Stimulated activated CD8-positive, alpha-beta memory T cell treated with anti-CD3 and anti-CD28 coated beads, Interleukin-7, amount 100 ng/mL, for 4 hours (primary cell): Measurements from ENCODE around the gene IL1RL2.

Source experiments
- DNase-seq, 2 donors: peaks; one replicate each; pipeline ENCODE4 v3.0.0-alpha.2; 2020; ENCODE audit warnings: low read depth in 2 of 2

IL1RL2 gene

DNA sequence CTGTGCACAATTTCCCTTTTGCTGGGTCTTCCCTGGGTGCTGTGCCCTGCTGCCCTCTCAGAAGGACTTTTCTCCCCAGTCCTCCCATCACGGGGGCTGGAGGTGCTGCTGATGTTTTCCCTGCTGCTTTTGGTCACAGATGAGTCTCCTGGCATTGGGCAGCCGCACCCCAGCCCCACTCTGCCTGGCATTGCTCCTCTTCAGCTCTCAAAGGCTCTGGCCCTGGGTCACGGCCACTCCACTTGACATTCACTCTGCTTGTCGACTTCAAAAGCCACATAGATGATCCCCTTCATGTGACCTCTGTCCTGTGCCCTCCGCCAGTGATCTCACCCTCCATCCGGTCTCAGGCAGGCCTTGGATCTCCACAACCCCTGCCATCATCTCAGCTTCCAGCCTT lies 81.0 kb downstream of the IL1RL2 start:
- no peak for DNase-seq

DNA sequence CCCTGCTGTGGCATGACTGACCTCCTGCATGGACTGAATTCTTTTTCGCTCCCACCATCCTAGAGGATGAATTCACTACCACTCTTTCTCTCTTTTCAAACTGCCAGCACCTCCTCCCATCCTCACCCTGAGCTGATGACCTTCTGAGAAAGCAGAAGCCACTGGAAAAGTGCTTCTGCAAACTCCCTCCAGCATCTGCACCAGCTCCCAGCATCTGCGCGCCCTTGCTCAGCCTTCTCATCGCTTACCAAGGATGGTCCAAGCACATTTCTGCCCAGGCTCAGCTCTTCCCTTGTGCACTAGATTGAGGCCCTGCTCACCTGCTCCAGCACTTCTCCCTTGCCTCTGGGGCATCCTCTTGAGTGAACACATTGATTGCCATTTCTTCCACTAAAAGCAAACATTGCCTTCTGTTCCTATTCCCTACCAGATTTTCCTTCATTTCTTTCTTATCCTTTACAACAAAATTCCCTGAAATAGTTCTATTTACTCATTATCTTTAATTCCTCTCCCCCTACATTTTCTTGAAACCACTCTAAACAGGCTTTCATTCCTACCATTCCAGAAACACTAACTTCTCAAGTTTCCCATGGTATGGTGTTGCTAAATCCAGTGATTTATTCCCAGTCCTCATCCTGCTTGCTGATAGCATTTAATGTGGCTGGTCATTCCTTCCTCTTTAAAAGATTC lies 81.8 kb downstream of the IL1RL2 start:
- DNase-seq, result no peak

DNA sequence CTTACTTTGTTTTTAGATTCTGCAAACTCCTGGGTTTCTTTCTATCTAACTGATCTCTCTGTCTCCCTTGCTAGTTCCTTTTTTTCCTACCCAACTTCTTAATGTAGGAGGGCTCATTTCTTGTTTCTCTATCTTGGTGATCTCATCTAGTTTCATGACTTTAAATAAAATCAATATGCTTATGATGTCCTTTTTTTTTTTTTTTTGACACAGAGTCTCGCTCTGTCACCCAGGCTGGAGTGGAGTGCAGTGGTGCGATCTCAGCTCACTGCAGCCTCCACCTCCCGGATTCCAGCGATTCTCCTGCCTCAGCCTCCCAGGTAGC lies 82.3 kb downstream of the IL1RL2 start:
- DNase-seq, result no peak

DNA sequence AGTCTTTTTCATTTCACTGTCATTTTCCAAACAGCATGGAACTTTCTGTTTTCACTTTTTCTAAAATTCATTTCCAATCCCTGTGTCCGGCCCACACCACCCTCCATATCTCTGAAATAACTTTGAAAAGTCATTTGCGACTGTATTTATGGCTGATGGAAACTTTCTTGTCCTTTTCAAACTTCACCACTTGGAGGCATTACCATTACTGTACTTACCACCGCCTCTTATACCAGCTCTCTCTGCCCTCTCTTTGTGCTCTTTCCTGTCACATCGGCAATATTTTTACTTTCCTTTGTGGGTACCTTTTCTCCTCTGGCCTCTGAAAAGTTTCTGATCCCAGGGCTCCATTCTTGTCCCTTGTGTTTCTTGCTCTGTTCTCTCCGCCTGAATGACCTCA lies 85.0 kb downstream of the IL1RL2 start:
- no peak for DNase-seq

DNA sequence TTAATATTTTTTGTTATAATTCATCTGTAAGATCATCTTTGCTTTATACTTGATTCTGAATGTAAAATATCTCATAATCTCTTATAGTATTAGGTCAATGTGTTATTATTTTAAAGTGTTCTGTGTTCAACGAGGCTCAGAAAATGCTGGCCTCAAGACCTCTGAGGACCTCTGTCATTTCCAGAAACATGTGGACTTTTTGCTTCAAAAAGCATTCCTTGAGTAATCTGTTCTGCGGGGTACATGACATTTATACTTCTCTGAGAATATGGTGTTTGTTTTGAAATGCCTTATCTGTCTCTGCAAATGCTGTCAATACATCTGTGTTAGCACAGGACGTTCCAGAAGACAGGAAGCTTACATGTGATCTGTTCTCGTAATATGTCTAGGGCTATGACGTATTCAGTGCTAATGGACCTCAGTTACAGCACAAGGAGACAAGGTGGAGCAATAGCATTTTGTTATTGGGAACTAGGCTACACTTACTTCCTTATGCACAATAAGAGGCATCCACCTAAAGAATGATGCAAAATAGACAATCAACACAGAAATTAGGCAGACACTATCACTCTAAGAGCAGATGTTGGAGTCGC lies 86.9 kb downstream of the IL1RL2 start:
- DNase-seq, result no peak

DNA sequence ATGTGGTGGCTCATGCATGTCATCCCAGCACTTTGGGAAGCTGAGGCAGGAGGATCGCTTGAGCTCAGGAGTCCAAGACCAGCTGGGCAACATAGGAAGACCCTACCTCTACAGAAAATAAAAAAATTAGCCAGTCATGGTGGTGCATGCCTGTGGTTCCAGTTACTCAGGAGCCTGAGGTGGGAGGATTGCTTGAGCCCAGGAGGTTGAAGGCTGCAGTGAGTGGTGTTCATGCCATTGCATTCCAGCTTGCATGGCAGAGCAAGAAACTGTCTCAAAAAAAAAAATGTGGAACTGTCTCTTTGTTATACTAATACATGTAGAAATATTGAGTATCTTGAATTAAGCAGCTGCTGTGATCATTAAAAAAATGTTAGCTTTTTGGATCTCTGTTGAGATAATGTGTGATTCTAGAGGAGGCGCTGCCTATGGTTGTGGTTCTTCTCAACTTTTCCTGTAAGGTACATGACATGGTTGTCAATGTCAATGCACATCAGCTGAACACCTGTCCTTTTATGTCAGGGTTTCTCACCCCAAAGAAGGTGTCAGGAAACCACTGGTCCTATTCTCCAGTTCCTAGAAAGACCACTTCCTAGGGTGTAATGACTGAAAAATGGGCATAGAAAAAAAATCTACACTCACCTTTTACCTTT lies 89.9 kb downstream of the IL1RL2 start:
- DNase-seq, result no peak

DNA sequence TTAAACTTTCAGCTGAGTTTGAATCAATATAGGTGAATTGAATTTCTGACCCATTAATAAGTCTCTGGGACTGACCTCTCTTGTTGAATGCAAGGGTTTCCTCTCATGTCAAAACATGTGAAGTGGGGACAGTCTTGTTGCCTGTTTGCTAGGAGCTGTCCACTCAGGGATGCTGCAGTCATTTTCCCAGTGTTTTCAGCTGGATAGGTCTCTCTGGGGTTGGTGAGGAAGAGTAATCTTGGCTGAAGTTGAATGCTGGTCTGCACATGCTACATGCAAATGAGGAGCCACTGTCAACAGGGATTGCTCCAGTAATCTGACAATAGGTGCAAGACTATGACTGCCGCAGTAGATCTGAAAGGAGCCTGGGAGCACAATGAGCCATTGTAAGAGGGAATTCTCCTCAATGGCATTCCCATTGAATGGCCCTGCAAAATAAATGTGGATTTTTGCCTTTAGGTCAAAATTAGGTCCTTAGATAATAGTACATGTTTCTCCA lies 90.4 kb downstream of the IL1RL2 start:
- no peak for DNase-seq

DNA sequence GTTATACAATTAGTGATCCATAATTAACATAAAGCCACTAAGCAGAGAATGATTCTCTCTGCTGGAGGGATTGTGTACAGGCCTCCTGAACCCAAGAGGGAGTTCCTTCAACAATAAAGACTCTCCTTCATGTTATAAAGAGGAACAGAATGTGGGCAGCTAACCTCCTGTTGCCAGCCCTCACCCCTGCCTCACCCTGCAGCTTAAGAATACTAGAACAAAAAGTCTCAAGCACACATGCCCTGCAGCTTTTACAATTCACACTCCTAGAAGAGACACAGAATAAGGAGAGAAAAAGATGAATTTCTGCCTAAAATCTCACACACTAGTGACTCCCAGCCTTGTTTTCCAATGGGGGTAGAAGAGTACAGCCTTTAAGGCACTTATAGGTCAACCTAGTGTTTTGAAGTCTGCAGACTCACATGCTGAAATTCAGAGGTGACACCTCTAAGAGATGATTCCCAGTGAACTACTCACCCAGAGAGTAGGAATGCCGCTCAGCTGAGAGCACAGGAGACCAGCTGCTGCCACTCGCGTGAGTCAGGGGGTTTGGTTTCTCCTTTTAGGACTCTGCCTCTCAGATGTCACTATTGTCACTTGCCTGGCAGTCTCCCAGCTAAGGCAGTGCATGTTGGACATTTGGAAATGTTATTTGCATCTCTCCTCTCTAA lies 92.0 kb downstream of the IL1RL2 start:
- DNase-seq, result no peak

DNA sequence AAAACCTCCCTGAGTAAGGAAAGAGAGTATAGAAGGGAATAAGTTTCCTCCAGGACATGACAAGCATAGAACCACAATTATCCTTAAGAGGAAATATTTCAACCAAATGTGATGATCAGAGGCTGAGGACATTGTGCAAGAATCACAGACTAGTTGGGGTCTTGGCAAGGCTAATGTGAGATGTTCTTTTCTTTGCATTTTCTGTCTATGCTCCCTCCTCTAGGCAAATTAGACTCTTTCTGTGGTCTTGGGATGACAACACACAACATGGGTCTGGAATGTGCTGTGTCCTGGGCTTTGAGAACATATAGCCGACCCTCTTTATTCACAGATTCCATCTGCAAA lies 92.5 kb downstream of the IL1RL2 start:
- DNase-seq, result no peak

DNA sequence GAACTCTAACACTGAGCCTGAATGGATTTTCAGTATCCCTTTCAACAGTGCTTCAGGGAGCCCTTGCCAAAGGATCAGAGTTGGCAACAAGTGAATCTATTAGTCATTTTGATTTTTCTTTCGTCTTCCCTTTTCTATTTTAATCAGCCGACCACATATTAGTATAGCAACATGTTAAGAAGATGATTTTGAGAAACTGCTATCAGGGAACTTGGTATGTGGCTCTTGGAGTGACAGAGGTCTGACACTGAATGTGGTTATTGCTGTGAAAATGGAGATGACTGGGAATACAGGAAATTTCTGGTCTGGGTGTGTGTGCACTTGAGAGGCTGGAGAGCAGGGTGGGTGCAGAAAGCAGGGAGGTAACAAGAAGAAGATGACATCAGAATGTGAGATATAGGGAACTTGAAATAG lies 95.9 kb downstream of the IL1RL2 start:
- DNase-seq, result no peak

DNA sequence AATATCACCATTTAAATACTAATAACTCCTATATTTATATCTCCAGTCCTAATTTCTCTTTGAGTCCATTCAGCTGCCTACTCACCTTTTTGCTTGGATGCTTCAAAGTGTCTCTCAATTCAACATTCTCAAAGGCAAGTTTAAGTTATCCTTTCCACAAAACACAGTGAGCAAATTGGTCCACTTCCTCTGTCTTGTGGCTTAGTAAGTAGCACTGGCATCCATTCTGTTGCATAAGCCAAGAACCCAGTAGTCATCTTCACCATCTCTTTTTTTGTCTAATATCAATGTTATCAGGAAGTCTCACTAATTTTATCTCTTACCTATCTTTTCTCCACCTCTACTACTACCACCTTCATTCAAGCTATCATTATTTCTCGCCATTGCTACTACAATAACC lies 97.2 kb downstream of the IL1RL2 start:
- no peak for DNase-seq

DNA sequence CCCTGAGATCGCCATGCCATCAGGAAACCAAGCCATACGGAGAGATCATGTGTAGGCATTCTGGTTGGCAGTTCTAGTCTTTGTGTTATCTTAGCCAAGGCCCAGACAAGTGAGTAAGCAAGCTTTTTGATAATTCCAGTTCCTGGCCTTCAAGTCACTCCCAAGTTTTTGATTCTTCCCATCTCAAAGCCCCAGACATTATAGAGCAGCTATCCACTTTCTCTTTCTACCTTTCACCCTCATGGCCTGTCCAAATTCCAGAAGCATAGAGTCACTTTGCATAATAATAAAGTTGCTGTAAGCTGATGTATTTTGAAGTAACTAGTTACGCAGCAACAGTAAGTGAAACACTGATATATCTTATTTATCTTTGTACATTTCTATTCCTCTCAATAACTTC lies 97.8 kb downstream of the IL1RL2 start:
- DNase-seq, result no peak

DNA sequence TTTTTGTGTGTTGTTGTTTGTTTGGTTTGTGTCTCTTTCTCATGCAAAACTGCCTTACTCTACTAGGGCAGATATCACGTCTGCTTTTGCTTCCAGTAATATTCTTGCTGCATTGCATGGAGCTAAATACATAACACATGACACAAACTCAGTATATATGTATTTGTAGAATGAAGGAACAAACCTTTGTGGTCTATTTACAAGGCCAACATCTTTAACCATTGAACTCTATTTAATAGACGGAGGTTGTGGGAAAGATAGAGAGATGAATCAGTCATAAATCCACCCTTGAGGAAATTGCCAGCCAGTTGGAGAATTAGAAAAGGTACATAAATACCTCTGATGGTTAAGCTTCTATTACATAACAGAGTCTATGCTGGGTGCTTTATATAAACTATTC lies 98.5 kb downstream of the IL1RL2 start:
- DNase-seq, result no peak

DNA sequence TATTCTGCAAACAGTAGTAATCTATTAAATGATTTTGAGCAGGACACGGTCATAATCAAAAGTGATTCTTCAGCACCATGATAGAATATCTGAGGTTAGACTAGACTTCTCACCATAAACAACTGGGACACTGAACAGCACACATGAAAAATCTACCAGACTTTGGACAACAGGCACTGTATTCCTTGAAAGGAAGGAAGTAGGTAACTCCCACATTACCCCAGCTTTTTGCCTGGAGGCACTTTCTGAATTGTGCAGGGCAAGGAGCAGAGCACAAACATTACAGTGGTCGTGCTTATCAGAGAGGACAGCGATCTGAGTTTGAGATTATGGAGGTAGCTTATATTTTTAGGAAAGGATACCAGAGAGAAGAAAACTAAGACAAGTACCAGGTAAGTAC lies 99.2 kb downstream of the IL1RL2 start:
- DNase-seq, result no peak

DNA sequence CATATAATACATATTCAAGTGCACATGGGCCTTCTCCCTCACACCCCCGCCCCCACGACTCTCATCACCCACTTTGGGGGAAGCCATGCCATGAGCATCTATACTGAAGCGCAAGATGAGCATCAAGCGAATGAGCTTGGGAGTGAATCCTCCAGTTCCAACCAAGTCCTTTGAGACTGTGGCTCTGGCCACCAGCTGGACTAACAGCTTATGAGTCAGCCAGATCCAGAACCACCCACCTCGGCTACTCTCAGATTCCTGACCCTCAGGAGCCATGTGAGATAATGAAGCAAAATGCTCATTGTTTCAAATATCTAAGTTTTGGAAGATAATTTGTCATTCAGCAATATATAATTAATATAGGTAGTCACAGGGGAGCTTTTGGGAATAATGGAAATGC lies 102.3 kb downstream of the IL1RL2 start:
- DNase-seq, result no peak
